Measurements from ENCODE around the gene CSH2.

The CSH2 gene

DNA sequence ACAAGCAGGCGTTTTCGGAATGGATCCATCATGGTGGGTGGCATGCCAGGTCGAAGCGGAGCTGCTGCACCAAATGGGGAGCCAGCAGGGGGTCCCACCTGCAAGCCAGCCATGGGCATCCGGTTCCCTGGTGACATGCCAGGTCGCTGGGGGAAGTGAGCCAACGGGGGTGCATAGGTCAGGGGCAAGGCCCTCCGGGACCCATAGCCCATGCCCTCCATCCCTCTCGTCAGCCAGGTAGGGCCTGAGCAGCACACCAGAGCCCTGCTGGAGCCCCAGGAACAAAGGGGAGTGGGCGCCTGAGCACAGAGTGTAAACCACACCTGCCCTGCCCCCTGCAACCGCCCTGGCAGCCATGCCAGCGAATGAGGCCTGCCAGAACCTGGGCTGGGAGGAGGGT lies 36.0 kb downstream of the CSH2 start:
- Histone ChIP-seq H3K27ac (ENCODE audit: extremely low read depth, low read depth, low read length) (no peak overlapping the region), H3K4me1 (ENCODE audit: control insufficient read depth, insufficient read depth, low read length) (peaks cover 20% of the 10 kb centered on the region), H3K36me3 (ENCODE audit: control insufficient read depth in 2 of 2, insufficient read depth in 1 of 2, low read length in 2 of 2) (peaks cover 33 to 59% of the 10 kb centered on the region in 2 experiments), H3K4me3 (ENCODE audit: low read depth, low read length) (no peak overlapping the region), H3K9me3 (ENCODE audit: control insufficient read depth, insufficient read depth, low read depth, low read length) (no peaks in the 10 kb centered on the region)
- ChIA-PET CTCF (interaction anchor here (0.7 to 1.5 kb wide), 2 partner anchors 9 to 11 kb away, joined by 5 read pairs; no protein-coding TSS in a partner anchor), POLR2A (interaction anchor here (6.5 kb wide), 1 partner anchor 8 kb away, joined by 65 read pairs; the partner anchor contains the start of genes FTSJ3 and PSMC5)
- TF ChIP-seq GLIS2 (tag by site-specific recombination; IDR thresholded peaks at IDR 0.05) = peak; percentile 14; the same call in 1 of the 2 replicates
- TF ChIP-seq ZFHX2 (tag by site-specific recombination; conservative IDR thresholded peaks at IDR 0.05) = no peak

- TF ChIP-seq, protein P1, sequence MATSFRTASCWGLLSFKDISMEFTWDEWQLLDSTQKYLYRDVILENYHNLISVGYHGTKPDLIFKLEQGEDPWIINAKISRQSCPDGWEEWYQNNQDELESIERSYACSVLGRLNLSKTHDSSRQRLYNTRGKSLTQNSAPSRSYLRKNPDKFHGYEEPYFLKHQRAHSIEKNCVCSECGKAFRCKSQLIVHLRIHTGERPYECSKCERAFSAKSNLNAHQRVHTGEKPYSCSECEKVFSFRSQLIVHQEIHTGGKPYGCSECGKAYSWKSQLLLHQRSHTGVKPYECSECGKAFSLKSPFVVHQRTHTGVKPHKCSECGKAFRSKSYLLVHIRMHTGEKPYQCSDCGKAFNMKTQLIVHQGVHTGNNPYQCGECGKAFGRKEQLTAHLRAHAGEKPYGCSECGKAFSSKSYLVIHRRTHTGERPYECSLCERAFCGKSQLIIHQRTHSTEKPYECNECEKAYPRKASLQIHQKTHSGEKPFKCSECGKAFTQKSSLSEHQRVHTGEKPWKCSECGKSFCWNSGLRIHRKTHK (tag by site-specific recombination; IDR thresholded peaks at IDR 0.05) = no peak
- TF ChIP-seq ZNF138 (tag by site-specific recombination; IDR thresholded peaks at IDR 0.05; ENCODE audit: borderline replicate concordance) = no peak
- no peak for TF ChIP-seq ZNF777 (tag by site-specific recombination; IDR thresholded peaks at IDR 0.05; ENCODE audit: borderline replicate concordance)
- TF ChIP-seq SP3 (tag by site-specific recombination; IDR thresholded peaks at IDR 0.05) = no peak
- Histone ChIP-seq H3K36me3 (ENCODE audit: control insufficient read depth in 2 of 2, insufficient read depth in 1 of 2, low read length in 2 of 2) (peaks cover 38 to 66% of the 10 kb centered on the region in 2 experiments), H3K9me3 (ENCODE audit: control insufficient read depth, insufficient read depth, low read depth, low read length) (no peaks in the 10 kb centered on the region), H3K4me1 (ENCODE audit: control insufficient read depth, insufficient read depth, low read length) (peaks cover 20% of the 10 kb centered on the region), H3K4me3 (ENCODE audit: low read depth, low read length) (no peak overlapping the region), H3K27ac (ENCODE audit: extremely low read depth, low read depth, low read length) (no peak overlapping the region)
- CTCF ChIA-PET = interaction anchor here (0.5 to 1.5 kb wide), 3 partner anchors 8 to 72 kb away, joined by 3 to 5 read pairs (median 5); no protein-coding TSS in a partner anchor
- POLR2A ChIA-PET = interaction anchor here (6.5 kb wide), 1 partner anchor 7 kb away, joined by 65 read pairs; the partner anchor contains the start of genes FTSJ3 and PSMC5
Measured at GRCh38 chr17:63836811-63837210, 36.7 kb downstream of the CSH2 start.

DNA sequence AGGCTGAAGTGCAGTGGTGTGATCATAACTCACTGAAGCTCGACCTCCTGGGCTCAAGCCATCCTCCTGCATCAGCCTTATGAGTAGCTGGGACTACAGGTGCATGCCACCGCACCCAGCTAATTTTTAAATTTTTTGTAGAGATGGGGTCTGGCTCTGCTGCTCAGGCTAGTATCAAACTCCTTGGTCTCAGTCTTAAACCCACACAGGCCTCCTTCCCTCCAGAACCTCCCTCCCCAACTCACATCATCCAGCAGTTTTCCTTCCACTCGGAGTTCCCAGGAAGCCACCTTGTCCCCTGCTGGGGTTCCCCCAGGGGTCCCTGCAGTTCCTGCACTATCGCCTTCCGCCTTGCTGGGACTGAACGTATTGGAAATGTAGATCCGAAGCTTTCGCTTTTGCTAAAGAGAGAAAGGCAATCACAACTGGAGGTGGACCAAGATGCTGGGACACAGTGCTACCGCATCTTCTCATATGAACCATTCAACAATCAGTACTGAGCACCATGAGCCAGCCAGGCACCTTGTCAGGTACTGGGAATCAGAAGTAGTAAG lies 38.2 kb downstream of the CSH2 start:
- Histone ChIP-seq H3K9me3 (ENCODE audit: control insufficient read depth, insufficient read depth, low read depth, low read length) (no peaks in the 10 kb centered on the region), H3K36me3 (ENCODE audit: control insufficient read depth in 2 of 2, insufficient read depth in 1 of 2, low read length in 2 of 2) (peaks cover 41 to 82% of the 10 kb centered on the region in 2 experiments), H3K4me3 (ENCODE audit: low read depth, low read length) (no peak overlapping the region), H3K4me1 (ENCODE audit: control insufficient read depth, insufficient read depth, low read length) (peaks cover 10% of the 10 kb centered on the region), H3K27ac (ENCODE audit: extremely low read depth, low read depth, low read length) (no peak overlapping the region)
- POLR2A ChIA-PET = interaction anchor here (0.7 to 2.7 kb wide), 3 partner anchors 8 to 62 kb away, joined by 4 to 10 read pairs (median 5); partner anchors contain the start of genes CCDC47, DDX42 and PSMC5
- CTCF ChIA-PET = interaction anchor here (0.5 to 3.0 kb wide), 23 partner anchors 8 to 437 kb away, joined by 3 to 18 read pairs (median 5); partner anchors contain the start of gene PSMC5
- TF ChIP-seq ZNF223 (tag by site-specific recombination; IDR thresholded peaks at IDR 0.05) (no peak), ZNF133 (tag by site-specific recombination; IDR thresholded peaks at IDR 0.05) (no peak), ZNF76 (tag by site-specific recombination; IDR thresholded peaks at IDR 0.05; ENCODE audit: borderline replicate concordance, low read depth) (no peak), ZSCAN16 (tag by site-specific recombination; IDR thresholded peaks at IDR 0.05) (no peak), ZNF549 (tag by site-specific recombination; IDR thresholded peaks at IDR 0.05) (no peak), GLI4 (tag by site-specific recombination; IDR thresholded peaks at IDR 0.05) (no peak), ZNF747 (tag by site-specific recombination; IDR thresholded peaks at IDR 0.05) (no peak), ZNF239 (tag by site-specific recombination; IDR thresholded peaks at IDR 0.05) (no peak), ZBTB17 (tag by site-specific recombination; IDR thresholded peaks at IDR 0.05) (peak; percentile 21; the same call in 1 of the 2 replicates), ZBTB26 (tag by site-specific recombination; optimal IDR thresholded peaks at IDR 0.05) (no peak), ZEB2 (tag by site-specific recombination; IDR thresholded peaks at IDR 0.05) (no peak), ZNF707 (tag by site-specific recombination; IDR thresholded peaks at IDR 0.05) (no peak), GLIS1 (tag by site-specific recombination; IDR thresholded peaks at IDR 0.05) (peak; percentile 31; the same call in 1 of the 2 replicates), OVOL3 (tag by site-specific recombination; IDR thresholded peaks at IDR 0.05) (no peak), ZNF302 (tag by site-specific recombination; IDR thresholded peaks at IDR 0.05; ENCODE audit: low read depth) (no peak), ZNF274 (IDR thresholded peaks at IDR 0.05; ENCODE audit: low read length) (no peak), ZNF274 (tag by site-specific recombination; IDR thresholded peaks at IDR 0.05; ENCODE audit: borderline replicate concordance) (no peak)
- TF ChIP-seq, protein P2, sequence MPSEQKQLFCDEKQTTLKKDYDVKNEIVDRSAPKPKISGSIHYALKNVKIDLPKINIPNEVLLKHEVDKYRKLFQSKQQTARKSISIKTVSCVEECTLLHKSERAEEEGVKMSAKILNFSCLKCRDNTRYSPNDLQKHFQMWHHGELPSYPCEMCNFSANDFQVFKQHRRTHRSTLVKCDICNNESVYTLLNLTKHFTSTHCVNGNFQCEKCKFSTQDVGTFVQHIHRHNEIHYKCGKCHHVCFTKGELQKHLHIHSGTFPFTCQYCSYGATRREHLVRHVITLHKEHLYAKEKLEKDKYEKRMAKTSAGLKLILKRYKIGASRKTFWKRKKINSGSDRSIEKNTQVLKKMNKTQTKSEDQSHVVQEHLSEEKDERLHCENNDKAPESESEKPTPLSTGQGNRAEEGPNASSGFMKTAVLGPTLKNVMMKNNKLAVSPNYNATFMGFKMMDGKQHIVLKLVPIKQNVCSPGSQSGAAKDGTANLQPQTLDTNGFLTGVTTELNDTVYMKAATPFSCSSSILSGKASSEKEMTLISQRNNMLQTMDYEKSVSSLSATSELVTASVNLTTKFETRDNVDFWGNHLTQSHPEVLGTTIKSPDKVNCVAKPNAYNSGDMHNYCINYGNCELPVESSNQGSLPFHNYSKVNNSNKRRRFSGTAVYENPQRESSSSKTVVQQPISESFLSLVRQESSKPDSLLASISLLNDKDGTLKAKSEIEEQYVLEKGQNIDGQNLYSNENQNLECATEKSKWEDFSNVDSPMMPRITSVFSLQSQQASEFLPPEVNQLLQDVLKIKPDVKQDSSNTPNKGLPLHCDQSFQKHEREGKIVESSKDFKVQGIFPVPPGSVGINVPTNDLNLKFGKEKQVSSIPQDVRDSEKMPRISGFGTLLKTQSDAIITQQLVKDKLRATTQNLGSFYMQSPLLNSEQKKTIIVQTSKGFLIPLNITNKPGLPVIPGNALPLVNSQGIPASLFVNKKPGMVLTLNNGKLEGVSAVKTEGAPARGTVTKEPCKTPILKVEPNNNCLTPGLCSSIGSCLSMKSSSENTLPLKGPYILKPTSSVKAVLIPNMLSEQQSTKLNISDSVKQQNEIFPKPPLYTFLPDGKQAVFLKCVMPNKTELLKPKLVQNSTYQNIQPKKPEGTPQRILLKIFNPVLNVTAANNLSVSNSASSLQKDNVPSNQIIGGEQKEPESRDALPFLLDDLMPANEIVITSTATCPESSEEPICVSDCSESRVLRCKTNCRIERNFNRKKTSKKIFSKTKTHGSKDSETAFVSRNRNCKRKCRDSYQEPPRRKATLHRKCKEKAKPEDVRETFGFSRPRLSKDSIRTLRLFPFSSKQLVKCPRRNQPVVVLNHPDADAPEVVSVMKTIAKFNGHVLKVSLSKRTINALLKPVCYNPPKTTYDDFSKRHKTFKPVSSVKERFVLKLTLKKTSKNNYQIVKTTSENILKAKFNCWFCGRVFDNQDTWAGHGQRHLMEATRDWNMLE (tag by site-specific recombination; conservative IDR thresholded peaks at IDR 0.05; ENCODE audit: low read depth) = no peak

All from HEK293 (cell line).